IMR-90 (cell line): ENCODE measurements around the gene PDGFC. TPM values are rescaled to one million over a fixed set of nuclear protein-coding genes. Genes with fewer than 3 reads are reported as not detected.

ENCODE experiments used
- ATAC-seq: fragments of 200-7000 bp; cut with Tn5 transposase; 2 replicates; pipeline ENCODE4 v1.9.1; 2020; ENCODE audit warnings: low read depth, mild to moderate bottlenecking, moderate library complexity
- BruUV-seq: library from RNA; stranded (reverse); fragments of 400-500 nt; replicated peaks from 2 replicates; lab custom pipeline; 2021; lab: Mats Ljungman, UMichigan
- CTCF ChIA-PET: fragments of 300-600 bp; formaldehyde crosslinking; extraction: SDS; loops from one replicate; lab custom pipeline; 2021; ENCODE audit warnings: antibody characterized with exemption; lab: Yijun Ruan, JAX
- POLR2A ChIA-PET: fragments of 300-600 bp; sonication (Branson Sonifier 250); formaldehyde crosslinking; loops from one replicate; lab custom pipeline; 2022; ENCODE audit warnings: antibody characterized with exemption; ENCODE audit not compliant: unreplicated experiment; lab: Charles Lee
- DNase-seq: peaks from one replicate; pipeline ENCODE4 v3.0.0; 2013
- H2AFZ ChIP-seq: replicated peaks from 2 replicates; pipeline ENCODE3; 2013; ENCODE audit warnings: low read length, mild to moderate bottlenecking; ENCODE audit not compliant: poor library complexity
- H2AK5ac ChIP-seq: 2 replicates; pipeline ENCODE4 v1.6.1; 2013; ENCODE audit warnings: low read depth, low read length, inconsistent platforms
- H2AK9ac ChIP-seq: replicated peaks from 2 replicates; pipeline ENCODE3; 2013; ENCODE audit warnings: mild to moderate bottlenecking, low read depth, low read length, moderate library complexity; ENCODE audit not compliant: poor library complexity
- H2BK120ac ChIP-seq: 2 replicates; pipeline ENCODE4 v1.6.1; 2013; ENCODE audit warnings: low read depth, low read length, inconsistent platforms
- H2BK15ac ChIP-seq: 3 replicates; pipeline ENCODE4 v1.6.1; 2013; ENCODE audit warnings: low read depth, low read length, inconsistent platforms
- H2BK20ac ChIP-seq: 2 replicates; pipeline ENCODE4 v1.6.1; 2013; ENCODE audit warnings: low read depth, mild to moderate bottlenecking, inconsistent platforms, low read length, moderate library complexity
- H2BK5ac ChIP-seq: 2 replicates; pipeline ENCODE4 v1.6.1; 2013; ENCODE audit warnings: mild to moderate bottlenecking, low read depth, low read length, inconsistent platforms; ENCODE audit not compliant: poor library complexity, severe bottlenecking
- H3K14ac ChIP-seq: replicated peaks from 2 replicates; pipeline ENCODE4 v1.6.1; 2013; ENCODE audit warnings: low read depth, low read length, inconsistent platforms
- H3K18ac ChIP-seq: 2 replicates; pipeline ENCODE4 v1.6.1; 2013; ENCODE audit warnings: low read depth, low read length, control low read depth
- H3K23ac ChIP-seq: 2 replicates; pipeline ENCODE4 v1.6.1; 2013; ENCODE audit warnings: low read depth, low read length, inconsistent platforms
- H3K27ac ChIP-seq: 2 replicates; pipeline ENCODE4 v1.5.1; 2013; ENCODE audit warnings: mild to moderate bottlenecking, control low read depth, low read length; ENCODE audit not compliant: insufficient read depth
- H3K27me3 ChIP-seq: 2 replicates; pipeline ENCODE4 v1.6.1; 2013; ENCODE audit warnings: low read length; ENCODE audit not compliant: control insufficient read depth, insufficient read depth
- H3K36me3 ChIP-seq: 2 replicates; pipeline ENCODE4 v1.6.1; 2013; ENCODE audit warnings: low read length, mixed read lengths; ENCODE audit not compliant: control insufficient read depth, insufficient read depth
- H3K4ac ChIP-seq: 2 replicates; pipeline ENCODE4 v1.6.1; 2013; ENCODE audit warnings: low read depth, low read length, inconsistent platforms
- H3K4me1 ChIP-seq: 2 replicates; pipeline ENCODE4 v1.6.1; 2013; ENCODE audit warnings: low read length, mixed read lengths; ENCODE audit not compliant: control insufficient read depth, insufficient read depth
- H3K4me2 ChIP-seq: 2 replicates; pipeline ENCODE4 v1.6.1; 2013; ENCODE audit warnings: low read depth, mild to moderate bottlenecking, control low read depth, low read length, moderate library complexity
- H3K4me3 ChIP-seq: 2 replicates; pipeline ENCODE4 v1.5.1; 2013; ENCODE audit warnings: low read depth, mild to moderate bottlenecking, control low read depth, low read length, moderate library complexity; ENCODE audit not compliant: insufficient read depth
- H3K56ac ChIP-seq: 2 replicates; pipeline ENCODE4 v1.6.1; 2013; ENCODE audit warnings: low read length, inconsistent platforms; ENCODE audit not compliant: insufficient read depth; ENCODE audit errors: extremely low read depth
- H3K79me1 ChIP-seq, 2 experiments: 2 replicates each; pipeline ENCODE4 v1.6.1; 2013; ENCODE audit warnings: low read length in 2 of 2, inconsistent platforms in 1 of 2, low read depth in 1 of 2
- H3K9ac ChIP-seq: 2 replicates; pipeline ENCODE4 v1.6.1; 2013; ENCODE audit warnings: low read depth, low read length, control low read depth
- H3K9me1 ChIP-seq: 2 replicates; pipeline ENCODE4 v1.6.1; 2013; ENCODE audit warnings: low read length, inconsistent platforms; ENCODE audit not compliant: insufficient read depth
- H3K9me3 ChIP-seq: 2 replicates; pipeline ENCODE4 v1.6.1; 2013; ENCODE audit warnings: low read length; ENCODE audit not compliant: control insufficient read depth, insufficient read depth
- H4K20me1 ChIP-seq: 2 replicates; pipeline ENCODE4 v1.6.1; 2013; ENCODE audit warnings: low read length, inconsistent platforms; ENCODE audit not compliant: insufficient read depth
- H4K5ac ChIP-seq: 2 replicates; pipeline ENCODE4 v1.6.1; 2013; ENCODE audit warnings: mild to moderate bottlenecking, low read depth, low read length, control low read depth
- H4K8ac ChIP-seq, 2 experiments: 2 replicates each; pipeline ENCODE4 v1.6.1; 2013; ENCODE audit warnings: low read depth in 2 of 2, low read length in 2 of 2, control low read depth in 1 of 2, inconsistent platforms in 1 of 2
- H4K91ac ChIP-seq: 2 replicates; pipeline ENCODE4 v1.6.1; 2013; ENCODE audit warnings: low read depth, low read length, inconsistent platforms; ENCODE audit not compliant: insufficient read depth
- BHLHE40 ChIP-seq: fragments of 150-350 bp; IDR thresholded peaks from 2 replicates; pipeline ENCODE4 v1.6.1; 2016; ENCODE audit warnings: mild to moderate bottlenecking, low read depth, low read length
- CEBPB ChIP-seq: IDR thresholded peaks from 2 replicates; pipeline ENCODE4 v1.6.1; 2012; ENCODE audit warnings: low read depth, low read length, improper control_type of control experiment
- WGBS, 2 experiments: methylation state at CpG; one replicate each; pipeline versions ENCODE4 v1.1.5 to v1.1.7; 2013; ENCODE audit warnings: missing lambda C conversion rate in 2 of 2; ENCODE audit not compliant: insufficient read length in 1 of 2; ENCODE audit errors: extremely low coverage in 2 of 2; 5-methylcytosine and 5-hydroxymethylcytosine counted together
- dilution Hi-C: fragments of 300-500 bp; cut with HindIII; formaldehyde crosslinking; loops from one replicate; pipeline ENCODE4 v1.14.3; 2018; ENCODE audit warnings: low sequenced_read_pairs; ENCODE audit not compliant: unreplicated experiment
- in situ Hi-C: fragments of 300-500 bp; cut with MboI; formaldehyde crosslinking; loops from 3 replicates; pipeline ENCODE4 v1.14.3; 2019; ENCODE audit warnings: low sequenced_read_pairs, inconsistent platforms, mixed read lengths
- intact Hi-C: fragments of 100-400 bp; cut with micrococcal nuclease; formaldehyde crosslinking; loops from 2 replicates; pipeline ENCODE4 v1.10.0; 2022
- polyA plus RNA-seq, 3 experiments: library from polyadenylated mRNA; depleted of rRNA; stranded (reverse); fragments of >200 nt; gene quantifications; 2 replicates each; pipeline ENCODE4 v1.2.3, GENCODE V29; 2012; ENCODE audit warnings: low replicate concordance in 1 of 3
- total RNA-seq: library from RNA; depleted of rRNA; stranded (reverse); fragments of >200 nt; gene quantifications from 2 replicates; pipeline ENCODE4 v1.2.3, GENCODE V29; 2012

The PDGFC gene
- total and polyA plus RNA-seq, 2 of the 4 experiments (the other 2 are of a cell fraction): 19.8 to 90.7 TPM

- no peaks in the 10 kb centered on the region for H3K9me3 ChIP-seq
- ChIA-PET POLR2A (interaction anchor here (0.5 kb wide), 1 partner anchor 122 kb away, joined by 4 read pairs; no protein-coding TSS in a partner anchor), CTCF (interaction anchor here (0.6 kb wide), 2 partner anchors 10 to 136 kb away, joined by 3 to 4 read pairs; no protein-coding TSS in a partner anchor)
- no peak overlapping the region for H3K4me3 ChIP-seq
- H4K8ac ChIP-seq: peak overlapping the region in 1 of 2 experiments; percentile 60; a peak in 2 of 4 replicates
- peak; percentile 83 for DNase-seq
- H2BK20ac ChIP-seq: peak overlapping the region; percentile 34
- peaks cover 6% of the 10 kb centered on the region; the same call in 1 of the 2 replicates for H3K4me1 ChIP-seq
- peaks cover 24 to 41% of the 10 kb centered on the region in 2 experiments for H3K79me1 ChIP-seq
- H2AK5ac ChIP-seq: peak overlapping the region; percentile 75; the same call in 1 of the 2 replicates
- no peaks in the 10 kb centered on the region for H3K27me3 ChIP-seq
- TF ChIP-seq BHLHE40 (no peak), CEBPB (peak; percentile 88)
- H3K4ac ChIP-seq: 0 out of 2 replicates have a peak overlapping the region, but pooled peaks have one; percentile 13
- 97% methylated on average over 4 of the region's 8 CpGs; no CpG with 5 or more reads in 1 of the 2 experiments for WGBS, 2 experiments
- peak overlapping the region; percentile 56 for H2BK5ac ChIP-seq
- in situ Hi-C loops (no loop called here), dilution Hi-C loops (no loop called here), intact Hi-C loops (loop anchor here (5.0 kb wide), 1 partner anchor 67 kb away; no protein-coding TSS in a partner anchor)
- peak overlapping the region; percentile 66; the same call in 1 of the 2 replicates for H3K23ac ChIP-seq
- peak overlapping the region; percentile 52; the same call in 1 of the 3 replicates for H2BK15ac ChIP-seq
- no TSS peak for BruUV-seq
- no peak overlapping the region for H3K9ac ChIP-seq
- peak overlapping the region; percentile 66 for H2AFZ ChIP-seq
- ATAC-seq: peak; percentile 90
- H3K27ac ChIP-seq: no peak overlapping the region
- H3K56ac ChIP-seq: no peak overlapping the region
- H4K5ac ChIP-seq: peak overlapping the region; percentile 52; the same call in 1 of the 2 replicates
- H4K91ac ChIP-seq: peak overlapping the region; percentile 21; the same call in 1 of the 2 replicates
- H4K20me1 ChIP-seq: peaks cover 10% of the 10 kb centered on the region; the same call in 1 of the 2 replicates
- peaks cover 6% of the 10 kb centered on the region for H3K9me1 ChIP-seq
- H2AK9ac ChIP-seq: no peak overlapping the region
- no peak overlapping the region for H2BK120ac ChIP-seq
- peak overlapping the region; percentile 84; the same call in 1 of the 2 replicates for H3K4me2 ChIP-seq
- H3K36me3 ChIP-seq: 0 out of 2 replicates have a peak, but pooled peaks cover 1% of the 10 kb centered on the region
- H3K18ac ChIP-seq: peak overlapping the region; percentile 75; the same call in 1 of the 2 replicates
- H3K14ac ChIP-seq: peak overlapping the region; percentile 61
These were observed 81.7 kb downstream of the PDGFC start for GRCh38 chr4:156889616-156890594.
